Kidney epithelial cell (primary cell): ENCODE measurements around the gene ANKRD29. TPM values are rescaled to one million over a fixed set of nuclear protein-coding genes. Genes with fewer than 3 reads are reported as not detected.

Experiments used
- DNase-seq: peaks from one replicate; pipeline ENCODE4 v3.0.0-alpha.2; 2010; ENCODE audit warnings: low read depth
- H3K27me3 ChIP-seq: 2 replicates; pipeline ENCODE4 v1.6.0; 2011; ENCODE audit warnings: low read length; ENCODE audit not compliant: control insufficient read depth, insufficient read depth
- H3K36me3 ChIP-seq: 2 replicates; pipeline ENCODE4 v1.5.1; 2011; ENCODE audit warnings: low read length; ENCODE audit not compliant: control insufficient read depth, insufficient read depth
- H3K4me3 ChIP-seq: 2 replicates; pipeline ENCODE4 v1.5.1; 2011; ENCODE audit warnings: low read depth, mild to moderate bottlenecking, control low read depth, low read length
- total RNA-seq: library from RNA; depleted of rRNA; stranded (reverse); fragments of >200 nt; gene quantifications from 2 replicates; pipeline ENCODE4 v1.2.3, GENCODE V29; 2015
- TF ChIP-seq, protein P1 (sequence below): IDR thresholded peaks from 2 replicates; pipeline ENCODE4 v1.5.1; 2011; ENCODE audit warnings: mild to moderate bottlenecking, moderate library complexity, low read length, control low read depth, inconsistent platforms; ENCODE audit not compliant: insufficient read depth, poor library complexity, severe bottlenecking

The ANKRD29 gene
- total RNA-seq, 1 donor from 2014 or later, result 0.58 TPM

DNA sequence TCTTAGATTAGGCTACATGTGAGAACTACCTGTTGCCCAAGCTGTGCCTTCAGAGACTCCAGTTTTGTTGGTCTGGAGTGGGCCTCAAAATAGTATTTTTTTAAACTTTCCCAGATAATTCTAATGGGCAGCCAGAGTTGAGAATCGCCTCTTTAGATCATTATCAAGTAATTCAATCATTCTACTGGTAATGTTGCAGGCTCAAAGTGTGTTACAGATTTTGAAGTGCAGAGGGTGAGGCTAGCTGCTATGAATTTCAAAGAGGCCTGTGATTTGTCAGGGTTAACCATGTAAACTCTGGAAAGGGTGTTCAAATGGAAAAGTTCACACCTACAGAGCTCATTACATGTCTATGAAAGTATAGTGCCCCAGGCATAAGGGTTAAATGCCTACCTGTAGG lies 30.1 kb downstream of the ANKRD29 start:
- TF ChIP-seq, protein P1, sequence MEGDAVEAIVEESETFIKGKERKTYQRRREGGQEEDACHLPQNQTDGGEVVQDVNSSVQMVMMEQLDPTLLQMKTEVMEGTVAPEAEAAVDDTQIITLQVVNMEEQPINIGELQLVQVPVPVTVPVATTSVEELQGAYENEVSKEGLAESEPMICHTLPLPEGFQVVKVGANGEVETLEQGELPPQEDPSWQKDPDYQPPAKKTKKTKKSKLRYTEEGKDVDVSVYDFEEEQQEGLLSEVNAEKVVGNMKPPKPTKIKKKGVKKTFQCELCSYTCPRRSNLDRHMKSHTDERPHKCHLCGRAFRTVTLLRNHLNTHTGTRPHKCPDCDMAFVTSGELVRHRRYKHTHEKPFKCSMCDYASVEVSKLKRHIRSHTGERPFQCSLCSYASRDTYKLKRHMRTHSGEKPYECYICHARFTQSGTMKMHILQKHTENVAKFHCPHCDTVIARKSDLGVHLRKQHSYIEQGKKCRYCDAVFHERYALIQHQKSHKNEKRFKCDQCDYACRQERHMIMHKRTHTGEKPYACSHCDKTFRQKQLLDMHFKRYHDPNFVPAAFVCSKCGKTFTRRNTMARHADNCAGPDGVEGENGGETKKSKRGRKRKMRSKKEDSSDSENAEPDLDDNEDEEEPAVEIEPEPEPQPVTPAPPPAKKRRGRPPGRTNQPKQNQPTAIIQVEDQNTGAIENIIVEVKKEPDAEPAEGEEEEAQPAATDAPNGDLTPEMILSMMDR, result no peak
- DNase-seq, result no peak
- no peaks in the 10 kb centered on the region for H3K36me3 ChIP-seq
- H3K27me3 ChIP-seq, result no peaks in the 10 kb centered on the region
- H3K4me3 ChIP-seq, result no peak overlapping the region

DNA sequence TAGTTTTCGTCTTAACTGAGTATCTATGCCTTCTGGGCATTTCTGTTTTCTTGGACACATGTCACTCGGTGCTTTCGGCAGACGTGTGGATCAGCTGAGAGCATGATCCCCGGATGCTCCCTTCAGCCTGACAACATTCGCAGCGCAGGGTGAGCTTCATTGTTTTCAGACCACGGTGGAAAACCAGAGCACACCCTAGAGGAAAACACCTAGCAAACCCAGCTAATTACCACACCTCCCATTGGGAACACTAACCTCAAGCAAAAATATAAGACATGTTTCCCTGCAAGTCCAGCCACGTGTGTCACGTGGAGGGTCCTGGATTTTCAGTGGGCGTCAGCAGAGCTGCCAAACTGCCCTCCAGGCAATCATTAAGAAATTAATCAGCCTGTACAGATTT lies 31.0 kb downstream of the ANKRD29 start:
- no peaks in the 10 kb centered on the region for H3K36me3 ChIP-seq
- no peaks in the 10 kb centered on the region for H3K27me3 ChIP-seq
- no peak overlapping the region for H3K4me3 ChIP-seq
- TF ChIP-seq, protein P1, result no peak
- DNase-seq, result no peak

DNA sequence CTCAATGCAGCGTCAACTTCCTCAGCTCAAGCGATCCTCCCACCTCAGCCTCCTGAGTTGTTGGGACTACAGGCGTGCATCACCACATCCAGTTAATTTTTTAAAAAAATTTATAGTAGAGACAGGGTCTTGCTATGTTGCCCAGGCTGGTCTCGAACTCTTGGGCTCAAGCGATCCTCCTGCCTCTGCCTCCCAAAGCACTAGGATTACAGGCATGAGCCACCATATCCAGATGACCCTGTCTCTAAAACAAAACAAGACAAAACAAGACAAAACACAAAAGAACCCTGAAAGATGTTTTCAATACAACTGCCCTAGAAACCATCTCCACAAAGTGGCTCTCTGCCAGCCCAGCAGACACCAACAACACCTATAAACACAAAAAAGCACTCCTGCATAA lies 31.4 kb downstream of the ANKRD29 start:
- H3K27me3 ChIP-seq, result no peaks in the 10 kb centered on the region
- no peak for DNase-seq
- TF ChIP-seq, protein P1, result no peak
- no peak overlapping the region for H3K4me3 ChIP-seq
- H3K36me3 ChIP-seq, result no peaks in the 10 kb centered on the region

DNA sequence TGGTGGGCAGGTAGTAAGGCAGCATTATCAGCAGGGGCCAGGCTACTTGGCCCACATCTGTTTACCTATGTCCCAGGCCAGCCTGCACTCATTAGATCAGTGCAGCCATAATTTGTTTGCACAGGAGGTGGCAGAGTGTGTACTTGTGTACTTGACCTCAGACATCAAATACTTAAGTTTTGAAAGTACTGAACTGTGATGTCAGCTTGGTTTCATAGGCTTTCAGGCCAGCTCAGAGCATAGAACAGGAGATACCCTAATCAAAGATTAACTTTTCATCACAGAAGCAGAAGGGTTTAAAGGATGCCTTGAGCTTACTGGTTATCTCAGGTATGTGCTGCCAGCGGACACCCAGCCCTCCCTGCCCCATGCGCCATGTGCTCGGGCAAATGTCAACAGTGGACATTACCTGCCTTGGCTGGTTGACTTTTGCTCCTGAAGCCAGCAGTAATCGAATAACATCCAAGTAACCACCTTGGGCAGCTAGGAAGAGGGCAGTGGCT lies 33.2 kb downstream of the ANKRD29 start:
- H3K27me3 ChIP-seq, result no peaks in the 10 kb centered on the region
- no peak for DNase-seq
- H3K36me3 ChIP-seq, result no peaks in the 10 kb centered on the region
- H3K4me3 ChIP-seq, result no peak overlapping the region
- TF ChIP-seq, protein P1, result no peak

DNA sequence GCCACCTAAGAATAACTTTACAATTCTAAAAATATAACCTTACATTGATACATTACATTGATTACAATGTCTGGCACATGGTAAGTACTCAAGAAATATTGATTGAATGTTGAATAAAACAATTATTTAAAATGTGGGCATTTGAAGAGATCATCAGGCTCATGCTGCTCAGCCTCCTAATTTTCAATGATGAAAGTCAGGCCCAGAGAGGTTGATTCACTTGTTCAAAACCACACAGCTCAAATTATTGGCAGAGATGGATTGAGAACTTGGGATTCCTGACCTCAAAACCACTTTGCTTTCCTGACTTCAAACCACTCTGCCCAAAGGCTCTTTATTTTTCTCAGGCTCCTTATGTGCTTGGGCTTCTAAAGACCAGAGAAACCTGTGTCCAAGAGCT lies 34.7 kb downstream of the ANKRD29 start:
- Histone ChIP-seq H3K4me3 (no peak overlapping the region), H3K36me3 (no peaks in the 10 kb centered on the region), H3K27me3 (no peaks in the 10 kb centered on the region)
- no peak for DNase-seq
- TF ChIP-seq, protein P1, result no peak

DNA sequence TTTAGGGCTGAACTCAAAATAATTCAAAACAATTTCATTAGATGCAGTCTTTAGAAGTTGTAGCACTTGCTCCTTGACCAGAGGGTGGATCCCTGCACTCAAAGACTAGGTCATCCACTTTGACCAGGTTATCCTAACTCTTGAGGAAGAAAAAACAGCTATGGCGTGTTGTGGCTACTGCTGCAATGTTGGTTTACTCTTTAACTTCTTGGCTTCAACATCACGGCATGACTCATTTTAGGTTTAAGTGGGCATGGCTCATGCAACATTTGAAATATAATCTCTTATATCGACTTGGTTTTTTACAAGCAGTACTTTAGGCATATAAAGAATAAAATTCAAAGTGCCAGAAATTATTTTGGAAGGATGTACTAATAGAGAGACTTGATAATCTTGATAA lies 35.4 kb downstream of the ANKRD29 start:
- Histone ChIP-seq H3K36me3 (no peaks in the 10 kb centered on the region), H3K4me3 (no peak overlapping the region), H3K27me3 (no peaks in the 10 kb centered on the region)
- TF ChIP-seq, protein P1, result no peak
- peak; percentile 77 for DNase-seq
